ENCODE measurements around the gene PRKAR1A.

DNA sequence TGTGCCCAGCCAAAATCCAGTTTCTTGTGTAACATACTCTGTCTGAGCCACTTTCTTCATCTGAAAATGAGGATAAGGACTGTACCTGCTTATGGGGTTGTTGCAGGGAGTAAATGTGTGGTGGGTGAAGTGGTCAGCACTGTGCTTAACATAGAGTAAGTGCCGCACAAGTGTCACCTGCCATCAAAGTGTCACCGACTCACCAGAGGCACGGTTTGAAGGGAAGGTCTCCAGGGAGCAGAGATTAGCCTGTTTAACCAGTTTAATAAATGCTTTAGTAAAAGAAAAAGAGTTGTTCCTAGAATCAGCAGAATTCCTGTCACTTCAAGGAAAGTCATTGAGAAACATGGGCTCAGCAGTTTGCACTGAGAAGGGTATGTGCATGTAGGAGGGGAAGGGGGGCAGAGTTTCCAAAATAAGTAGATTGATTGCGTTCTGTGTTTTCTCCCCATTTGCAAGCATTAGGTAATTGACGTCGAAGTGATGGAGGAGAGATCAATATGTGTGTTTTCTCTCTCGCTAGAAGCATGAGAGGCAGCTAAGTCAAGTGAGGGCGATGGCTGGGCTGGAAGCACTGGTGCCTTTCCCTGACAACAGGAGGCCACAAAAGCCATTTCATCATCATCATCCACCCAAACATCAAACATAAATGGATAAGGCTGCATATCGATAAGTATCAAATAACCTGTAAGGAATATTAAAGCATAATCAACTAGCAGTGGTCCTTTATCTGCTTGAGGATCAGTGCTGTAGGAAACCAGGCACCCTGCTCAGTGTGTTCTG is 69.8 kb downstream of the PRKAR1A start:
- TF ChIP-seq, protein P1, sequence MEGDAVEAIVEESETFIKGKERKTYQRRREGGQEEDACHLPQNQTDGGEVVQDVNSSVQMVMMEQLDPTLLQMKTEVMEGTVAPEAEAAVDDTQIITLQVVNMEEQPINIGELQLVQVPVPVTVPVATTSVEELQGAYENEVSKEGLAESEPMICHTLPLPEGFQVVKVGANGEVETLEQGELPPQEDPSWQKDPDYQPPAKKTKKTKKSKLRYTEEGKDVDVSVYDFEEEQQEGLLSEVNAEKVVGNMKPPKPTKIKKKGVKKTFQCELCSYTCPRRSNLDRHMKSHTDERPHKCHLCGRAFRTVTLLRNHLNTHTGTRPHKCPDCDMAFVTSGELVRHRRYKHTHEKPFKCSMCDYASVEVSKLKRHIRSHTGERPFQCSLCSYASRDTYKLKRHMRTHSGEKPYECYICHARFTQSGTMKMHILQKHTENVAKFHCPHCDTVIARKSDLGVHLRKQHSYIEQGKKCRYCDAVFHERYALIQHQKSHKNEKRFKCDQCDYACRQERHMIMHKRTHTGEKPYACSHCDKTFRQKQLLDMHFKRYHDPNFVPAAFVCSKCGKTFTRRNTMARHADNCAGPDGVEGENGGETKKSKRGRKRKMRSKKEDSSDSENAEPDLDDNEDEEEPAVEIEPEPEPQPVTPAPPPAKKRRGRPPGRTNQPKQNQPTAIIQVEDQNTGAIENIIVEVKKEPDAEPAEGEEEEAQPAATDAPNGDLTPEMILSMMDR (IDR thresholded peaks at IDR 0.05): no peak
- TF ChIP-seq POLR2AphosphoS5 (IDR thresholded peaks at IDR 0.05; ENCODE audit: low read depth, low read length): no peak
